GM12873 (cell line): Measurements from ENCODE around the gene PDXP.

Source experiments
- TF ChIP-seq, protein P1 (sequence below): IDR thresholded peaks from 2 replicates; pipeline ENCODE4 v1.5.1; 2012; ENCODE audit warnings: low read depth, mild to moderate bottlenecking, moderate library complexity, low read length, control low read depth; ENCODE audit not compliant: insufficient read depth; ENCODE audit errors: missing control alignments

Gene PDXP

GRCh38 chr22:37625737-37626136, 32.8 kb upstream of the PDXP start:
- TF ChIP-seq, protein P1, sequence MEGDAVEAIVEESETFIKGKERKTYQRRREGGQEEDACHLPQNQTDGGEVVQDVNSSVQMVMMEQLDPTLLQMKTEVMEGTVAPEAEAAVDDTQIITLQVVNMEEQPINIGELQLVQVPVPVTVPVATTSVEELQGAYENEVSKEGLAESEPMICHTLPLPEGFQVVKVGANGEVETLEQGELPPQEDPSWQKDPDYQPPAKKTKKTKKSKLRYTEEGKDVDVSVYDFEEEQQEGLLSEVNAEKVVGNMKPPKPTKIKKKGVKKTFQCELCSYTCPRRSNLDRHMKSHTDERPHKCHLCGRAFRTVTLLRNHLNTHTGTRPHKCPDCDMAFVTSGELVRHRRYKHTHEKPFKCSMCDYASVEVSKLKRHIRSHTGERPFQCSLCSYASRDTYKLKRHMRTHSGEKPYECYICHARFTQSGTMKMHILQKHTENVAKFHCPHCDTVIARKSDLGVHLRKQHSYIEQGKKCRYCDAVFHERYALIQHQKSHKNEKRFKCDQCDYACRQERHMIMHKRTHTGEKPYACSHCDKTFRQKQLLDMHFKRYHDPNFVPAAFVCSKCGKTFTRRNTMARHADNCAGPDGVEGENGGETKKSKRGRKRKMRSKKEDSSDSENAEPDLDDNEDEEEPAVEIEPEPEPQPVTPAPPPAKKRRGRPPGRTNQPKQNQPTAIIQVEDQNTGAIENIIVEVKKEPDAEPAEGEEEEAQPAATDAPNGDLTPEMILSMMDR: no peak

GRCh38 chr22:37626144-37626543, 32.4 kb upstream of the PDXP start:
- TF ChIP-seq, protein P1: no peak

- TF ChIP-seq, protein P1: no peak
These were observed 31.9 kb upstream of the PDXP start for GRCh38 chr22:37626556-37627075.

DNA sequence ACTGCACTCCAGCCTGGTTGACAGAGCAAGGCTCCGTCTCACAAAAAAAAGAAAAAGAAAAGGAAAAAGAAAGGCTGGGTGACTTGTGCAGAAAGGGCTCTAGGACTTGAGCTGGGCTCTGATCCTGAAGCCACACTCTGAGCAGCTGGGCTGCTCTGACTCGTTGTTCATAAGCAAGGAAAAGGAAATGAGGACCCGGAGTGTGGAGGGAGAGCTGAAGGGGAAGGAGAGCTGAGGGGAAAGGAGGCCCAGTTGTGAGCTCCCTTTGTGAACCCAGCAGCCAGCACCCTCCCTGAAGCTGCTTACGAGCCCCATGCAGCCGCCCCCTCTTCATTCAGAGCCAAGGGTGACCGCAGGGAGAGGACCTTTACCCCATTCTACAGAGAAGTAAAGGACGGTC, 31.4 kb upstream of the PDXP start:
- TF ChIP-seq, protein P1: no peak

DNA sequence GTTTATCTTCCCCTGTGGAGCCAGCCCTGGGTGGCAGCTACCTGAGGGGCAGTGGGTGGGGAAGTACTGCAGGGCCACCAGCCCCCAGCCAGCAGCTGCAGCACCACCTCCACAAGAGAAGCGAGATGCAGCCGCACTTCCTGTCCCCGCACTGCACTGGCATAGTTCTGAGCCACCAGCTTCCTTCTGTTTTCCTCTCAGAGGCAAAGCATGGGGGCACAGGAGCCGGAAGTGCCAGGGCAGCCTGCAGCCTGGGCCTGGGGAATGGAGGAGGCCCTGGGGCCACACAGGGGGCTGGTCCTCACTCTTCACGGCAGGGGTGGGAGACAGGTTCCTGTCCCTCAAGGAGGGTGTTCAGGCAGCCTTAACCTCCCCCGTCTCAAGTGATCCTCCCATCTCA, 31.0 kb upstream of the PDXP start:
- TF ChIP-seq, protein P1: no peak

DNA sequence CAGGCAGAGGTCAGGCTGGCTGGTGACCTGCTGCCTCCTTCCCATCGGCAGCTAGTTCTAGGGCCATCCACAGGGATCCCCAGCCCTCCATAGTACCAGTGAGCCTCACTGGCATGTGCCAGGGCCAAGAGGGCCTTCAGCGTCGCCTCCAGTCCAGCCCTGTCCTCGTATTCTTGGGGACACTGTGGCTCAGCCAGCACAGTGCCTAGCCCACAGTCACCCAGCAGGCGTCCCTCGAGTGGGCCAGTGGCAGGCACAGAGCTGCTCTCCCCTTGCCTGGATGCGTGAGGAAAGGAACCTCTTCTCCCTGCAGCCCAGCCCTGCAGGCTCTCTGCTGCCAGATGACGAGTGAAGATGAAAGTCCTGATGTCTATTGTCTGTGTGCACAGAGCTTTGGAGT, 29.7 kb upstream of the PDXP start:
- TF ChIP-seq, protein P1: no peak

DNA sequence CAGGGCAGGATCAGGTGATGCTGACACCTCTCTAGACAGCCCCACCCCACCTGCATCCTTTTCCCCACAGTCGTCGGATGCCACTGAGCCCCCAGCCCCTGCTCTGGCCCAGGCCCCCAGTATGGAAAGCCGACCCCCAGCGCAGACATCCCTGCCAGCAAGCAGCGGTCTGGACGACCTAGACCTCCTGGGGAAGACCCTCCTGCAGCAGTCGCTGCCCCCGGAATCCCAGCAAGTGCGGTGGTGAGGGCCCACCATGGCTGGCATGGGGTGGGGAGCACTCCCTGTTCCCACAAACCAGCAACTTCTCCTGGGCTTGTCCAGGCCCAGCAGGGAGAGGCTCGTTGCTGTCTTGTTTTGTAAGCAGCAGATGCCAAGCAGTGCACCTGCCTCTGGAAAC, 28.6 kb upstream of the PDXP start:
- TF ChIP-seq, protein P1: no peak
